B cell (primary cell): ENCODE data around the gene CCND2. TPM values are rescaled to one million over a fixed set of nuclear protein-coding genes. Genes with fewer than 3 reads are reported as not detected.

Experiments
- ATAC-seq: fragments of 200-7000 bp; cut with Tn5 transposase; one replicate; pipeline ENCODE4 v1.10.0; 2021; ENCODE audit warnings: low read depth, mild to moderate bottlenecking, moderate number of reproducible peaks, moderate library complexity
- CTCF ChIA-PET: fragments of 350-600 bp; sonication (Branson Sonifier 250); formaldehyde crosslinking; loops from one replicate; lab custom pipeline; 2021; ENCODE audit warnings: antibody characterized with exemption, inconsistent platforms; lab: Charles Lee
- POLR2A ChIA-PET: fragments of 350-600 bp; sonication (Branson Sonifier 250); formaldehyde crosslinking; loops from one replicate; lab custom pipeline; 2021; ENCODE audit warnings: antibody characterized with exemption; lab: Charles Lee
- DNase-seq: peaks from one replicate; pipeline ENCODE4 v3.0.0; 2013
- H2AFZ ChIP-seq: 2 replicates; pipeline ENCODE4 v1.6.1; 2012; ENCODE audit warnings: mild to moderate bottlenecking, low read depth, low read length; ENCODE audit not compliant: insufficient read depth, poor library complexity, severe bottlenecking
- H3K27ac ChIP-seq, 2 donors: 1 replicate in 1 of 2; 2 replicates in 1 of 2; pipeline ENCODE4 v1.5.1; 2012 to 2013; ENCODE audit warnings: low read length in 2 of 2, mild to moderate bottlenecking in 2 of 2, moderate library complexity in 1 of 2
- H3K27me3 ChIP-seq, 4 experiments: fragments of 200-600 bp in 1 of 4; sonication (generic) in 1 of 4; replicated peaks in 1 of 4; 1 replicate in 2 of 4; 2 replicates in 2 of 4; pipeline versions ENCODE4 v1.6.1 to v1.7.0; 2013 to 2016; ENCODE audit warnings: low read length in 3 of 4, mild to moderate bottlenecking in 2 of 4, mixed read lengths in 1 of 4, moderate library complexity in 1 of 4; ENCODE audit not compliant: insufficient read depth in 4 of 4, control insufficient read depth in 3 of 4; ENCODE audit errors: control extremely low read depth in 1 of 4
- H3K36me3 ChIP-seq, 2 experiments: replicated peaks in 1 of 2; 1 replicate in 1 of 2; 2 replicates in 1 of 2; pipeline versions ENCODE4 v1.6.1 to v1.7.1; 2013; ENCODE audit warnings: low read length in 1 of 2; ENCODE audit not compliant: insufficient read depth in 2 of 2, control insufficient read depth in 1 of 2; ENCODE audit errors: control extremely low read depth in 1 of 2, extremely low read depth in 1 of 2
- H3K4me1 ChIP-seq, 2 donors: fragments of 200-600 bp in 1 of 2; sonication (generic) in 1 of 2; 1 replicate in 1 of 2; 2 replicates in 1 of 2; pipeline versions ENCODE4 v1.5.1 to v1.6.1; 2013 to 2017; ENCODE audit warnings: low read length in 2 of 2; ENCODE audit not compliant: control insufficient read depth in 2 of 2, insufficient read depth in 2 of 2
- H3K4me2 ChIP-seq: replicated peaks from 2 replicates; pipeline ENCODE3; 2012; ENCODE audit warnings: mild to moderate bottlenecking, low read depth, low read length; ENCODE audit not compliant: poor library complexity, severe bottlenecking
- H3K4me3 ChIP-seq, 5 experiments: fragments of 200-600 bp in 1 of 5; sonication (generic) in 1 of 5; 1 replicate in 3 of 5; 2 replicates in 2 of 5; pipeline versions ENCODE4 v1.5.1 to v1.7.0; 2011 to 2016; ENCODE audit warnings: low read length in 4 of 5, mild to moderate bottlenecking in 4 of 5, low read depth in 2 of 5, control low read depth in 1 of 5, moderate library complexity in 1 of 5; ENCODE audit not compliant: insufficient read depth in 1 of 5; ENCODE audit errors: control extremely low read depth in 1 of 5, extremely low read depth in 1 of 5
- H3K79me2 ChIP-seq: fragments of 200-600 bp; sonication (generic); one replicate; pipeline ENCODE4 v1.6.0; 2016; ENCODE audit warnings: low read length; ENCODE audit not compliant: control insufficient read depth, insufficient read depth
- H3K9ac ChIP-seq: fragments of 200-600 bp; sonication (generic); 2 replicates; pipeline ENCODE4 v1.6.1; 2017; ENCODE audit warnings: mild to moderate bottlenecking, low read length, moderate library complexity
- H3K9me3 ChIP-seq, 3 donors: one replicate each; pipeline versions ENCODE4 v1.6.1 to v1.7.1; 2013; ENCODE audit warnings: low read length in 2 of 3; ENCODE audit not compliant: control insufficient read depth in 2 of 3, insufficient read depth in 1 of 3; ENCODE audit errors: control extremely low read depth in 1 of 3
- H4K20me1 ChIP-seq: 2 replicates; pipeline ENCODE4 v1.6.0; 2012; ENCODE audit warnings: mild to moderate bottlenecking, low read length; ENCODE audit not compliant: insufficient read depth, control insufficient read depth, poor library complexity, severe bottlenecking
- H3K27ac Mint-ChIP-seq: one replicate; pipeline ENCODE4 v1.8.0; 2021; ENCODE audit warnings: mixed read lengths
- H3K27me3 Mint-ChIP-seq: one replicate; pipeline ENCODE4 v1.8.0; 2021; ENCODE audit warnings: mixed read lengths
- H3K4me1 Mint-ChIP-seq: one replicate; pipeline ENCODE4 v1.8.0; 2021; ENCODE audit warnings: mixed read lengths
- H3K4me3 Mint-ChIP-seq: one replicate; pipeline ENCODE4 v1.8.0; 2021; ENCODE audit warnings: mixed read lengths
- H3K9me3 Mint-ChIP-seq: one replicate; pipeline ENCODE4 v1.8.0; 2022; ENCODE audit warnings: mixed read lengths; ENCODE audit not compliant: insufficient read depth
- CTCF ChIP-seq: fragments of 200-600 bp; IDR thresholded peaks from one replicate; pipeline ENCODE4 v1.8.0; 2022; ENCODE audit warnings: antibody characterized with exemption, mild to moderate bottlenecking
- EZH2 ChIP-seq: IDR thresholded peaks from 2 replicates; pipeline ENCODE4 v1.6.1; 2012; ENCODE audit warnings: borderline replicate concordance, low read depth, mild to moderate bottlenecking, moderate library complexity, low read length; ENCODE audit not compliant: insufficient read depth, poor library complexity, severe bottlenecking
- WGBS: methylation state at CpG from one replicate; pipeline ENCODE4 v1.1.5; 2013; ENCODE audit warnings: missing lambda C conversion rate; ENCODE audit not compliant: insufficient coverage; 5-methylcytosine and 5-hydroxymethylcytosine counted together
- intact Hi-C: fragments of 100-400 bp; cut with micrococcal nuclease; formaldehyde crosslinking; loops from one replicate; pipeline ENCODE4 v1.10.0; 2022
- polyA plus RNA-seq: library from polyadenylated mRNA; depleted of rRNA; stranded (reverse); fragments of >200 nt; gene quantifications from 2 replicates; pipeline ENCODE4 v1.2.3, GENCODE V29; 2012
- total RNA-seq, 2 donors: library from RNA; stranded (reverse); fragments of 120-200 nt in 1 of 2; gene quantifications; 1 replicate in 1 of 2; 2 replicates in 1 of 2; pipeline versions ENCODE4 v1.2.3 to v1.2.4, GENCODE V29; 2013 to 2022

The CCND2 gene
- total and polyA plus RNA-seq, 2 donors (not counting 1 experiment from before 2014, with no cell fraction given): 9.2 to 20.6 TPM

- no peaks in the 10 kb centered on the region for H3K4me1 ChIP-seq
- CTCF ChIA-PET: no interaction called here
Measured at GRCh38 chr12:4296751-4297150, 23.2 kb downstream of the CCND2 start.

DNA sequence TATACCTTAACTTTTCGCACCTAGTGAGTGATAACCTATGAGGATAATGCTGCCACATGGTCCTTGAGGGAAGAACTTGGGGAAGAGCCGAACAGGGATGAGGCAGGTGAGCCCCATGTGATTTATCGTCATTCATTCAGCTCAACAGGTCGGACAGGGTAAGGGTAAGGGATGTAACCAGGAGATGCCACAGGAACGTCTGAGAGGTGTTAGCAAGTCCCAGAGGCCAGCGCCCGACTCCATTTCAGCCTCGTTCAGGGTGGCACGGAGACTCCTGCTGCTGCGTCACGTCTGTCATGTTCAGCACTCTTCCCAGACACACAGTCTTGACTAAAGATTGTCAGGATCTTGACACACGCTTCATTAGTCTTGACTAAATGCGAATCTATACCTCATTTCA lies 24.1 kb downstream of the CCND2 start:
- no peaks in the 10 kb centered on the region for H3K27me3 ChIP-seq
- H3K4me3 ChIP-seq: no peak overlapping the region
- ATAC-seq (no peak), DNase-seq (no peak)
- POLR2A ChIA-PET: no interaction called here
- no peak overlapping the region for H3K27ac ChIP-seq
- Mint-ChIP-seq H3K9me3 (no peaks in the 10 kb centered on the region), H3K27me3 (no peaks in the 10 kb centered on the region), H3K27ac (no peak overlapping the region), H3K4me3 (no peak overlapping the region), H3K4me1 (peaks cover 2% of the 10 kb centered on the region)
- peaks cover 0 to 75% of the 10 kb centered on the region in 2 experiments for H3K36me3 ChIP-seq
- TF ChIP-seq EZH2 (no peak), CTCF (no peak)
- H3K9ac ChIP-seq: no peak overlapping the region
- no peaks in the 10 kb centered on the region for H3K4me1 ChIP-seq
- no peaks in the 10 kb centered on the region for H3K9me3 ChIP-seq
- intact Hi-C loops: no loop called here
- peaks cover 24% of the 10 kb centered on the region for H3K79me2 ChIP-seq
- CTCF ChIA-PET: no interaction called here
- H3K4me2 ChIP-seq: no peak overlapping the region
- H4K20me1 ChIP-seq: peaks cover 25% of the 10 kb centered on the region
- no peak overlapping the region for H2AFZ ChIP-seq
- WGBS: 93% methylated on average over 11 of the region's 13 CpGs

More at GRCh38 chr12:4296751-4297150, 23.2 kb downstream of the CCND2 start:
- Histone ChIP-seq H3K9ac (no peak overlapping the region), H3K9me3 (no peaks in the 10 kb centered on the region), H3K27ac (no peak overlapping the region), H3K4me2 (no peak overlapping the region), H4K20me1 (peaks cover 25% of the 10 kb centered on the region), H3K4me3 (no peak overlapping the region), H3K79me2 (peaks cover 33% of the 10 kb centered on the region), H3K27me3 (no peaks in the 10 kb centered on the region), H2AFZ (no peak overlapping the region), H3K36me3 (peaks cover 0 to 76% of the 10 kb centered on the region in 2 experiments)
- intact Hi-C loops: no loop called here
- Mint-ChIP-seq H3K9me3 (no peaks in the 10 kb centered on the region), H3K4me3 (no peak overlapping the region), H3K4me1 (peaks cover 2% of the 10 kb centered on the region), H3K27me3 (no peaks in the 10 kb centered on the region), H3K27ac (no peak overlapping the region)
- WGBS: 82% methylated on average over 4 of the region's 6 CpGs
- ATAC-seq (no peak), DNase-seq (no peak)
- no peak for TF ChIP-seq EZH2
- no peak for TF ChIP-seq CTCF
- POLR2A ChIA-PET: no interaction called here
